Kidney epithelial cell (primary cell): ENCODE measurements around the gene OGDHL. TPM values are rescaled to one million over a fixed set of nuclear protein-coding genes. Genes with fewer than 3 reads are reported as not detected.

Source experiments
- DNase-seq: peaks from one replicate; pipeline ENCODE4 v3.0.0-alpha.2; 2010; ENCODE audit warnings: low read depth
- H3K27me3 ChIP-seq: 2 replicates; pipeline ENCODE4 v1.6.0; 2011; ENCODE audit warnings: low read length; ENCODE audit not compliant: control insufficient read depth, insufficient read depth
- H3K36me3 ChIP-seq: 2 replicates; pipeline ENCODE4 v1.5.1; 2011; ENCODE audit warnings: low read length; ENCODE audit not compliant: control insufficient read depth, insufficient read depth
- H3K4me3 ChIP-seq: 2 replicates; pipeline ENCODE4 v1.5.1; 2011; ENCODE audit warnings: low read depth, mild to moderate bottlenecking, control low read depth, low read length
- CTCF ChIP-seq: IDR thresholded peaks from 2 replicates; pipeline ENCODE4 v1.5.1; 2011; ENCODE audit warnings: mild to moderate bottlenecking, moderate library complexity, low read length, control low read depth, inconsistent platforms; ENCODE audit not compliant: insufficient read depth, poor library complexity, severe bottlenecking
- total RNA-seq: library from RNA; depleted of rRNA; stranded (reverse); fragments of >200 nt; gene quantifications from 2 replicates; pipeline ENCODE4 v1.2.3, GENCODE V29; 2015

OGDHL gene
- total RNA-seq, 1 donor from 2014 or later = 1.7 TPM

- DNase-seq = no peak
- Histone ChIP-seq H3K27me3 (no peaks in the 10 kb centered on the region), H3K36me3 (peaks cover 1% of the 10 kb centered on the region), H3K4me3 (no peak overlapping the region)
- no peak for TF ChIP-seq CTCF
Observed at GRCh38 chr10:49740346-49741107, 21.6 kb downstream of the OGDHL start.

GRCh38 chr10:49739426-49739825 is 22.7 kb downstream of the OGDHL start:
- no peak for TF ChIP-seq CTCF
- H3K36me3 ChIP-seq = peaks cover 1% of the 10 kb centered on the region
- H3K4me3 ChIP-seq = no peak overlapping the region
- no peaks in the 10 kb centered on the region for H3K27me3 ChIP-seq
- DNase-seq = no peak

GRCh38 chr10:49738616-49739360 is 23.3 kb downstream of the OGDHL start:
- Histone ChIP-seq H3K36me3 (peaks cover 1% of the 10 kb centered on the region), H3K4me3 (no peak overlapping the region), H3K27me3 (no peaks in the 10 kb centered on the region)
- no peak for DNase-seq
- TF ChIP-seq CTCF = no peak

DNA sequence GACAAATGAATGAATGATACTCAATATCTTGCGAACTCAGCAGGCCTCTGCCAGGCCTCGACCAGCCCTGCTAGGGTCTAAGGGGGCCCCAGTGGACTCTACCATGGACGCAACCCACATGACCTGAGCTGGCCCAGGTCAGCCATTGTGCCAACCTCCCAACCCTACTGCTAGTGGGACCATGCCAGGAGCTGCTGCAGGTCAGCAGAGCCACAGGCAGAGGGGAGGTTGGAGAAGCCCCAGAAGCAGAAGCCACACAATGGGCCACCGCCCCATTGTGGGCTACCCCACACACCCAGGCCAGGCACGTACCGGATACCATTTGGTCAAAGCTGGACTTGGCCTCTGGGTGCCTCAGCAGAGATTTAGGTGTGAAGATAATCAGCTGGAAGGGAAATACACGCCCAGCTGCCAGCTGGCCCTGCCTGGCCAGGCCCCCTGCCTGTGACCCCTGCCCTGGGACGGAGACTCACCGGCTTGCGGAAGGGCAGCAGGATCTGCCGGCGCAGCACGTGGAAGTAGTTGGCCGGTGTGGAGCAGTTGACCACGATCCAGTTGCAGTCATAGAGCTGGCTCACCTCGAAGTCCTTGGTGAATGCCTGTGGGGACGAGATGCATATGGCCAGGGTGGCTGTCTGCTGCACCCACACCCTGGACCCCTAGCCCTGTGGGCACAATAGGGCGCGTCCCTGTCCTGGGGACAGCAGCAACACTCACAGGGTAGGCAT is 24.5 kb downstream of the OGDHL start:
- DNase-seq = no peak
- no peaks in the 10 kb centered on the region for H3K27me3 ChIP-seq
- TF ChIP-seq CTCF = no peak

GRCh38 chr10:49736564-49737113 is 25.5 kb downstream of the OGDHL start:
- no peaks in the 10 kb centered on the region for H3K27me3 ChIP-seq
- H3K36me3 ChIP-seq = peaks cover 1% of the 10 kb centered on the region
- no peak for TF ChIP-seq CTCF
- no peak for DNase-seq
- no peak overlapping the region for H3K4me3 ChIP-seq

More for the DNA sequence above, 24.5 kb downstream of the OGDHL start:
- Histone ChIP-seq H3K36me3 (peaks cover 1% of the 10 kb centered on the region), H3K4me3 (no peak overlapping the region)
